ENCODE data around the gene IL22RA1. TPM values are rescaled to one million over a fixed set of nuclear protein-coding genes. Genes with fewer than 3 reads are reported as not detected.

Gene IL22RA1
- total and polyA plus RNA-seq, 9 of the 15 experiments (the other 6 are each of a cell fraction or from before 2014, with no cell fraction given) = not detected

- DNase-seq (ENCODE audit: extremely low read depth in 1 of 4, low spot score in 3 of 4) (no peak), ATAC-seq (no peak), FAIRE-seq (no peak)
- TF ChIP-seq PREB (CRISPR knock-in tag; IDR thresholded peaks at IDR 0.05) (no peak), MXI1 (IDR thresholded peaks at IDR 0.05; ENCODE audit: low read depth, low read length) (no peak), HDAC1 (IDR thresholded peaks at IDR 0.05) (no peak), PHB (CRISPR knock-in tag; IDR thresholded peaks at IDR 0.05) (no peak), RNF219 (CRISPR knock-in tag; IDR thresholded peaks at IDR 0.05) (no peak), ZNF263 (CRISPR knock-in tag; IDR thresholded peaks at IDR 0.05; ENCODE audit: borderline replicate concordance) (no peak), AFF4 (CRISPR knock-in tag; IDR thresholded peaks at IDR 0.05) (no peak), ZNF561 (CRISPR knock-in tag; conservative IDR thresholded peaks at IDR 0.05) (no peak), CBFA2T3 (IDR thresholded peaks at IDR 0.05) (no peak), ZNF785 (CRISPR knock-in tag; IDR thresholded peaks at IDR 0.05) (no peak)
- no peaks in the 10 kb centered on the region for H3K9me3 ChIP-seq (replicated peaks; ENCODE audit: control insufficient read depth, insufficient read depth, low read depth, low read length)
- H3K27me3 ChIP-seq (ENCODE audit: control insufficient read depth in 2 of 2, insufficient read depth in 2 of 2, low read length in 2 of 2) = peaks cover 48 to 98% of the 10 kb centered on the region in 2 experiments
- H3K27ac ChIP-seq (ENCODE audit: extremely low read depth, low read depth, low read length) = no peak overlapping the region
- no peak overlapping the region for H2AFZ ChIP-seq (ENCODE audit: low read depth, low read length)
- WGBS (ENCODE audit: insufficient coverage, low coverage, missing lambda C conversion rate) = 1% methylated on average over 9 of the region's 9 CpGs
- no peak overlapping the region for H3K4me2 ChIP-seq (ENCODE audit: insufficient read depth, low read length)
- POLR2A ChIA-PET = interaction anchor here (0.6 kb wide), 1 partner anchor 67 kb away, joined by 4 read pairs; no protein-coding TSS in a partner anchor
- in situ Hi-C loops (cut with MboI) = no loop called here
- no peak overlapping the region for H3K4me3 ChIP-seq
- no peaks in the 10 kb centered on the region for H3K4me1 ChIP-seq (replicated peaks in 1 of 2; ENCODE audit: control insufficient read depth in 2 of 2, insufficient read depth in 2 of 2, low read length in 2 of 2)
- no peaks in the 10 kb centered on the region for H3K36me3 ChIP-seq (ENCODE audit: control insufficient read depth, insufficient read depth, low read length)
- no TSS peak for BruUV-seq (replicated peaks)
- H4K20me1 ChIP-seq (replicated peaks; ENCODE audit: control insufficient read depth, insufficient read depth, low read length) = peaks cover 24% of the 10 kb centered on the region
- H3K9ac ChIP-seq (ENCODE audit: insufficient read depth in 1 of 2, low read depth in 2 of 2, low read length in 2 of 2) = no peak overlapping the region; a peak in 1 of 4 replicates
- H3K9me1 ChIP-seq (ENCODE audit: control insufficient read depth, insufficient read depth, low read length) = peaks cover under 1% of the 10 kb centered on the region
- H3K79me2 ChIP-seq (ENCODE audit: control insufficient read depth, insufficient read depth, low read length) = no peaks in the 10 kb centered on the region
- CTCF ChIA-PET (ENCODE audit: low intra/inter-chr PET ratio) = interaction anchor here (0.5 kb wide), 1 partner anchor 327 kb away, joined by 4 read pairs; no protein-coding TSS in a partner anchor
- intact Hi-C loops (cut with micrococcal nuclease) = no loop called here
Observed at GRCh38 chr1:24092979-24093378, 50.0 kb downstream of the IL22RA1 start.

Measured in K562 (cell line).